ENCODE data around the gene OCA2.

Gene OCA2

DNA sequence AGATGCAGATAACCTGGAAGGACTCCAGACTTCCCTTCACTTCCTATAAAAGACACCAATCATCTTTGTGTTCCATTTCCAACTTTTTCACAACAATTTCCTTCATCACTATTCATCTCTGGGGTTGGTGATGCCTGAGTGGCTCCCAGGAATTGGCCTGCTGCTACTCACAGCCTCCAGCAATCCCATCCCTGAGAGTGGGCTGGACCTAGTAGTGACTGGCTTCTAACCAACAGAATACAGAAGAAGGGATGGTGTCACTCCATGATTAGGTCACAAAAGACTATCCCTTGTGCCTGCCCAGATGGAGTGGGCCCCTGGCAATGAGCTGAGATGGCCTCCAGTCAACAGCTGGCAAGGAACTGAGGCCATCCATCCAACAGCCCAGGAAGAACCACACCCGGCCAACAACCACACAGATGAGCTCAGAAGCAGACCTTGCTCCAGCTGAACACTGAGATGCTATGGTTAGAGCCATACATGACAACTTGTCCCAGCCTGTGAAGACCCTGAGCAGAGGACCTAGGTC lies 20.9 kb downstream of the OCA2 start:
- no peak for DNase-seq

DNA sequence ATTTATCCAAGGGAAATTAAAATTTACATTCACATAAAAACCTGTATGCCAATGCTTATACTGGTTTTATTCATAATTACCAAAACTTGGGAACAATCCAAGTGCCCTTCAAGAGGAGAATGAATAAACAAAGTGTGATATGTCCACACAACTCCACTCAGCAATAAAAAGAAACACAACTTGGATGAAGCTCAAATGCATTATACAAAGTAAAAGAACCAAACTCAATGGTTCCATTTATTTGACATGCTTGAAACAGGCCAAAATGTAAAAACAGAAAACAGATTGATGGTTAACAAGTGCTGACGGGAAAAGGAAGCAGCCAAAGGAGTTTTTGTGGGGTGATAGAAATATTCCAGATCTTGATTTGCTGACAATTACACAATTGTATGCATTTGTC lies 23.5 kb downstream of the OCA2 start:
- DNase-seq = no peak

DNA sequence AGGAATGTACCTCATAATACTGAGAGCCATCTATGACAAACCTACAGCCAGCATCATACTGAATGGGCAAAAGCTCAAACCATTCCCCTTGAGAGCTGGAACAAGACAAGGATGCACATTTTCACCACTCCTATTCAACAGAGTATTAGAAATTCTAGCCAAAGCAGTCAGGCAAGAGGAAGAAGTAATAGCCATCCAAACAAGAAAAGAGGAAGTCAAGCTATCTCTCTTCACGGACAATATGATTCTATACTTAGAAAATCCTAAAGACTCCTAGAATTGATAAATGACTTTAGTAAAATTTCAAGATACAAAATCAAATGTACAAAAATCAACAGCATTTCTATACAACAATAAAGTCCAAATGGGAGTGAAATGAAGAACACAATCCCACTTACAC lies 30.2 kb downstream of the OCA2 start:
- peak in 1 of 4 experiments; percentile 4 for DNase-seq

DNA sequence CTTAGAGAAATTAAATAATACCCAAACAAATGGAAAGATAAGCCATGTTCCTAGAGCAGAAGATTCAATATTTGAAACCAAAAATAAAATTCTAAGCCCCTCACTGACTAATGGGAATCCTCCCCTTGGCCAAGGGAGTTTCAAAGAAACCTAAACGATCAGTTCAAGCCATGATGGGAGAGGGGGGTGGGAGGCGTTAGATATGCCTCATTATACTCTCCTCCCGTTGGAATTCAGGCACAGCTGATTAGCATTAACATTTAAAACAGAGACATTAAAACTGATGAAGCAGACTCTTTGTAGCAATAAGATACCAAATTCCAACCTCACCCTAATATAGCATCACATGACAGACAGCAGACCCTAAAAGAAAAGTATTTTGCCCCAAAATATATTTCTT lies 32.9 kb downstream of the OCA2 start:
- no peak for DNase-seq

DNA sequence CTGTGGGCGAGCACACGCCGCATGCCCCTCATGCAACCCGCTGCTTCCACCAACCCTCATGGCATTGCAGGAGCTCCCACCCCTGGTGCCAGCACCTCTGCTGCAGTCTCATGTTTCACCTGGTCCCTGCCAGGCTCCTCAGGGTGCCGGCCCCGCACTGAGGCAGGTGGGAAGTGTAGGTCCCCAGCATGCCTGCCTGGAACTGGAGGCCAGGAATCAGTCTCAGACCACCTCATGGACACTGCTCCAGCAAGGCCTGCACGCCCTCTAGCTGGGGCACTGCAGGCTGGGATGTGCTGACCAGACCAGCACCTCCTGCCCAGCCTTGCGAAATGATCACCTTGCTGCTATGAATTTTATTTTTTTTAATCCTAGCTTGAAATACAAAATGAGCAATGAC lies 39.1 kb downstream of the OCA2 start:
- no peak for DNase-seq

DNA sequence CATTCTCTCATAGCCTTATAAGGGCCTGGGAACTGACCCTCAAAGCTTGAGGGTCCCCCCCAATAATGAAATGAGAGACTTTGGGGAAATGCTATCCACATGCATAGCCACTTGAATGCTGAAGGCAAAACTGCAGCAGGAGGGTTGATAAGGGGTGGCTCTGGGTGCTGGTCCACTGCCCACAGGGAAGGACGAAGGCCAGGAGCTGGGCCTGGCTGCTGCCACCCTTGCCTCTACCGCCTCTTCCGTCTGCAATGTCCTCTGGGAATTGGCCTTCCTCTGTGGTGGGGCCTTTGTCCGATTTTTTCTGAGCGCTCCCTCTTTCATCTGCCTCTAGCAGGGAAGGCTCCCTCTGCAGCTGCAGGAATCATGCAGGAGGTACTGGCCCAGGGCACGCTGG lies 41.0 kb downstream of the OCA2 start:
- no peak for DNase-seq

DNA sequence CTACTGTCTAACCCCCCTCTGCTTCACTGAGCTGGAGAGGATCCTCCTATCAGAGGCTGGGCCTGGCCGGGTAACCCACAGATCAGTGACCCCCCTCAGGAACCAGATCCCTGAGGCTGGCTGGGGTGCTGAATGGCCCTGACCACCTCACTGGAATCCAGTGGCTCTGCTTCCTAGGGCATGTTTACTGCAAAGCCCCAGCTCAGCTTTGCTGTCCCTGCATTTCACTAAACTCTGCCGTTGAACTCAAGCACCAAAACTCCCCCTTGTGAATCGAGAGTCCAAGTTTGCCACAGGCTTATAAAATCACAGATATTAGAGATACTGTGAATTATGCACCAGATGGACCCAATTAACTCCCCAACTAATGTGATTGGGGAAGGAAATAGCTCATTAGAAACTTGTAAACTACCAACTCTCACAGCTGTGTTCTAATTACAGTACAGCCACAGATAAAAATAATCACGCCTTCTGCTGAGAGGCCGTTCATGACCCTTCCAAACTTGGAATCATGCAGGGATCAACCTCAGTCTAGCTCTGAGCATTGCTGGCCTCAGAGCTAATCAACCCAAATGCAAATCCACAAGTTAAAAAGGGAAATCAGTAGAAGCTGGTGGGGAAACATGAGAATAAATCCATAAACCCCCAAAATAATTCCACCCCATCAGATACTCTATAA lies 47.0 kb downstream of the OCA2 start:
- no peak for DNase-seq

DNA sequence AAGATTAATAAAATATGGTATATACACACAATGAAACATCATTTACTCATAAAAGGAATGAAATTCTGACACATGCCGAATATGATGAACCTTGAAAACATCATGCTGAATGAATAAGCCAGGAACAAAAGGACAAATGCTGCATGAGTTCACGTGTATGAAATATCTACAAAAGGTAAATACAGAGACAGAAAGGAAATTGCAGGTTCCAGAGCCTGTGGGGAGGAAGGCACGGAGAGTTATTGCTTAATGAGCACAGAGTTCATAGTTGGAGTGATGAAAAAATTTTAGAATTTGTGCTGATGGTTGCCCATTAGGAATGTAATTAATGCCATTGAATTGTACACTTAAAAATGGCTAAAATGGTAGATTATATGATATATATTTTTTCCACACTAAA lies 49.5 kb downstream of the OCA2 start:
- no peak for DNase-seq

DNA sequence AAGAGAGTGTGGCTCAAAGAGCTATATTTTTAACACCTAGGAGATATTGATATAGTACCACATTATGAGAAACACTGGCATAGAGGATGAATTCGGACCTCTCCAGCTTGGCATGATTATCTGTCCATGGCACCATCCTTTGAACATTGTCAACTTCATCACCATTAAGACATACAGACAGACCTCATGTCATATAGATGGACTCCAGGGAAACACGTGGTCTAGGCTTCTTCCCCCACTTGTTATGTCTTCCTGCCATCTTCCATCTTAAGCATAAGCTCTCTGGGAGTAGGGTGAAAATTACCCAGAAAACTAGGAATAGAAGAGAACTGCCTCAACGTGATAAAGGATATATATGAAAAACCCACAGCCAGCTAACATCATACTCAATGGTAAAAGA lies 51.8 kb downstream of the OCA2 start:
- DNase-seq = no peak

DNA sequence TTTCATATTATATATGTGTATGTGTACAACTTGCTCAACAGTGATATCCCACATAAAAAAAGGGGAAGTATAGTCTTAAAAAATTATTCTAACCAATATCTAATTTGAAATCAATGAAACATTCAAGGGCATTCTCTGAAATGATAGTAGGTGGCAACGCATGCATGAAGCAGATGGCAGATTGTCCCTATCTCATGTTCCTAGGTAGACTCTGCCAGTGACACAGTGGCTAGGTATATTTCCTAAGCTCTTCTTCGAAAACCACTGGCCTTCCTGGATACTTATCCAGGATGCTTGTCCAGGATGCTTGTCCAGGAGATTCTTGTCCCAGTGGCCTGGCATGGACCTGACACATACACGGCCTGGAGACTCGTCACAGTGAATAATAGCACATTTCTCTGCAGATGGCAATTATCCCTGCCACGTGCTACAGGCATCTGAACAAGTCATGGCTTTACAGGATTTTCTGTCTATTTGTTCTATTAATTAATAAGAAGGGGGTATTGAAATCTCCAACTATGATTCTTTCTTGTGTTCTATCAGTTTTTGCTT lies 54.9 kb downstream of the OCA2 start:
- no peak for DNase-seq

DNA sequence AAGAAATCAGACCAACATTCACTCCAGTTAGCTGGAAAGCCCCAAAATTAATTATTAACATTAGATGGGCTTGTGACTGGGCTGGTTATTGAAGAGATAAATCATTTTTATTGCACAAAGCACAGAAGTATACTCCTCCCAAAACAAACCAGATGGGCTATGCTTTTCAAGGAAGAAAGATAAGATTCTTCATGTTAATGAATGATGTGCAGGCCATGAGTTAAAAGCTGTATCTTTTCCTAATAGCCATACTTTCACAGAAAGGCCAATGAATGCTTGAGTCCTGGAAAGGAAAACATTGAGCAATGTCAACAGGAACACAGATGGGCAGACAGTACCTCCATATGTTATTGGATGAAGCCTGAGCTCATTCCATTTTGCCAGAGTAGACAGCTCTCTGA lies 55.4 kb downstream of the OCA2 start:
- no peak for DNase-seq

DNA sequence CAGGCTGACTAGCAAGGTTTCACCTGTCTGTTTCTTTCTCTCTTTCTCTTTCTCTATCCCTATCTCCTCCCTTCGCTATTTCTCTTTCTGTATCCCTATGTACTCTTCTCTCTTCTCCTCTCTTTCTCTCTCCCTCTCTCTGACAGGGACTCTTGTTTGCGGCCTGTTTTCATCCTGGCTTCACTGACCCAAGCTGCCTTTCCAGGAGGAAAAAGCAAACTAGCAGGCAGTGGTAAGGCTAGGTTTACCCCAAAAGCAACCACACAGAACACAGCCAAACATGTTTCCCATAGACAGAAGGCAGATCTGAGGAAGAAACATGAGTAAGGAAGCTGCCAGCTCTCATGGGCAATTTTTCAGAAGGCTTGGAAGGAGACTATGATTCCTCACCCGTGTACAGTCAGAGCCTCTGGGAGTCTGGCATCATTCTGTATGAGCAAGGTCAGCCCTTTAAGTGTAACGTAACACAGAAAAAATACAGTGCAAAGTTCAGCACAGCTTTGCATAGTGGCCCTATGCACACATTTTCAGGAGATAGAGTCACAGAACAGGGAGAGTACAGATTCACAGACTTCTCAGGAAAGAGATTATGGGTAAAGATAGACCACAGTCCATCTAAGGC lies 61.0 kb downstream of the OCA2 start:
- no peak for DNase-seq

DNA sequence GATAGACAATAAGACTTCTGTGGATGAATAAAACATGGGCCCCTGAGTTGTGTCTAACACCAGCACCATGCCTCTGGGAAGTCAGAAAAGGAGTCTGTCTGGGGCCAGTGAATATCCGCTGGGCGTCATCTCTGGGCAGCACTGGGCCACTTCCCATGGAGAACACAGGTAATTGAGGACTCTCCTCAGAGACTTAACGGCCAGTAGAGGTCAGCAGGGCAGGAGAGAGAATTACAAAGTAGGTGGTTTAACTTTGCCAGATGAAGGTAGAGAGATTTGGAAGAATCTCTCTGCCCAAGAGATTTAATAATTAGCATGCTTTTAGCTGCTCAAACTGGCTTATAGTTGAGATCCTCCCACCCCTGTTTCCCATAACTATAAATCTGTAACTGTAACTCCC lies 65.7 kb downstream of the OCA2 start:
- no peak for DNase-seq

DNA sequence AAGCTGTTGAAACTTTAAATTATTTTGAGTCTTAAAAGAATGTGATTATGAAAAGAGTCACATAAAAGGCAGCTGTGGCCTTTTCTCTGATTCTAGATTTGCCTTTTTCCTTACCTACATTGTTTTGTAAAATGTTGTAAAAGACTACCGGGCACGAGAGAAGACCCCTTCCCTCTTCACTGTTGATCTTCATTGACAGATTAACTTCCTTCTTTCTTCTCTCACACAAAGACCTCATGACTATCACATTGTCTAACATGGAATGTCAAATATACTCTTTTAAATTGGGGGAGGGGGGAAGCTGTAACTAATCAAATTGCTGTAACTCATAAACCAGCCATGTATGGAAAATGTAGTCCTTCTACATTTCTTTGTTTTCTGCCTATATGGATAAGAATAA lies 68.3 kb downstream of the OCA2 start:
- DNase-seq = no peak

DNA sequence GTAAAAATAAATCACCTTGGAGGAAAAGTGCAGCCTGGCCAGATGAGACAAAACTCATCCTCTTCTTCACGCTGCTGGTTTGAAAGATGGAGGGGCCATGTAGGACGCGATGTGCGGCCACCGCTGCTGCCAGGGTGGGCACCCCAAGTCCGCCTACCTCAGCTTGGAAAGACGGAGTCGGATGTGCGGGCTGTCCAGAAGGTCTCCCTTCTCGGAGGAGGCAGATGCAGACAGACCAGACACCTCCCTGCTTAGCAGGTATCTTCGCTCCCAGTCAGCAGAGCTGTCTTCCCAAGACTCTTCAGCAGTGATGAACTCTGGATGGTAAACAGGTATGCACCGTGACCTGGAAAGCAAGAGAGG lies 71.4 kb downstream of the OCA2 start:
- DNase-seq = no peak

DNA sequence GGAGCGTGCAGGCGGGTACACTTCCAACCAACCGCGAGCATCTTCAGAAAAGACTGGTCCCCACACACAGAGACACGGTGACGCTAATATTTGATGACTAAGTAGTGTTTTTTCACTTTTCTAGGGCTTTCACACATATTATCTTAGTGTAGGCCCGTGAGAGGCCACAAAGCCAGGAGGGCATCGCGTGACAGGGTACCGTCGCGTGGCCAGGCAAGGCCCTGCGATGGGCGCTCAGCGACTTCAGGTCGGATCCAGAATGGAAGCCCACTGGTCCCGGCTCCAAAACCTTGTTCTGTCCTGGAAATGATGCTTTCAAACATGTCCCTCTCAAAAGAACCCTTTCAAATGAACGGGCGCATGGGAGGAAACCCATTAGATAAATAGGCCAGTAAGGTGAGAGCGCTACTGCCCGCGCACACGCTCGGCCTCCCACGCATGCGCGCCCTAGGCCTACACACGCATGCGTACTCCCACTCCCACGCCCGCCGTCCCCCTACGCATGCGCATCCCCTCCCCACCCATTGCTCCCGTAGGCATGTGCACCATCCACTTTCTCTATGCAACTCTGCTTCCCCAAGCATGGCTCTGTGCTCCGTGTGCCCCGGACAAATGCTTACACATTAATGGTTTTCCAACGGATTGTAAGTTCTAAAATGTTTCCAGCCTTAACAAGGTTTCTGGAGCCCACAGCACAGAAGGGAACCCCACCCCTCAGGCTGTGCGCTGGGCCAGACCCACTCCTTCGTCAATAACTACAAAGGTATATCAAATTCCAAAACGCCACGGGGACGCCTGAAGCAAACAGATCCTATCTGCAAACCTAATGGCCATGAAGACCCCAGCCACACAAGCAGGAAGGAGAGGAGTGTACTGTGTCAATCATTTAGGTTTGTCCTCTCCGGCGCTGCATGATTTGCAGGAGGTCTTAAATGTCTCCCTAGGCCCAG lies 72.1 kb downstream of the OCA2 start:
- DNase-seq = no peak

DNA sequence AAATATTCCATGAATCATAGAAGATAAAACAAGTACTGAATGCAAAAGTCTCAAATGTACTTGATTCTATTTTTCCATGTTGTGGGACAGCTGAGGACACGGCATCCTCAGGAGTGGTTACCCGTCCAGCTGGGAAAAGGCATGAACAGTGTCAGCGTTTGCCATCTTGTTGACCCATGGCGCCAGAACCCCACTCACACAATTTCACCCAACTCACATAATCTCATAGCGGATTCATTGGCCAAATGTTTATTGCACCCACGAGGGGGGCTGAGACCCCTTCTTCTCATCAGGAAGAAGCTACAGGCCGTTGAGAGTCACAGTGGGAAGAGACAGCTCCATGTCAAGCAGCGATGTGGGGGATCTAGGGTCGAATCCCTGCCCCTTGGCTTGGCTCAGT lies 72.9 kb downstream of the OCA2 start:
- no peak for DNase-seq

DNA sequence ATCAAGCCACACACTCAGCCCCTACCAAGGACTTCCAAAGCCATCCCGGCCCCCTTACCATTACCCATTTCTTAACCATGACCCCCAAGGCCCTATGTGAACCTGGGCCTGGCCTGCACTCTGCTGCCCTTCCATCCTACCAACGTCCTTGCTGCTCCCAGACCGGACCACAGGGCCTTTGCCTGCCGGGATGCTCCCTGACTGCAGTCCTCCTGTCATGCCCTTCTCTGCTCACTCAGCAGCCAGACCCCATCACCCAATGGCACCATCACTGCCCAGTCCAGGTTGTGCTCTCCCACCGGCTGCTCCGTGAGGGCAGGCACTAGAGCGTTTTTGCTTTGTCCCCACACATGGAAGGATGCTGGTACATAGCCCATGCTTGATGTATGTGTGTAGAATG lies 73.7 kb downstream of the OCA2 start:
- DNase-seq = no peak

DNA sequence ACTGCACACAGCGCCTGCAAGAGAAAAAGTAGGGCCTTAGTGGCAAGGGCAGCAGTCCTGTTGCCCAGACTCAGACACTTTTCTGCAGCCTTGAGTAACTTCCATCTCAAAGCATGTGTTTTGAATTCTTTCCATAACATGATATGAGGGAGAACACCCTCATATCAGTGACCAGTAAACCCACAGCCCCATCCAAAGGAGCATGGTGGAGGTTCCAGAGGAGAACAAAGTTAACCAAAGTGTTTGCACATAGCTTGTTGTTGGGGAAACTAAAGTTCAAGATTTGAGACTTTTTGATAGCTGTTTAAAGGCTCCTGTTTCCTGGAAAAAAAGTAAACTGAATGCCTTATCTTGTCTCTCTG lies 74.2 kb downstream of the OCA2 start:
- DNase-seq = no peak

DNA sequence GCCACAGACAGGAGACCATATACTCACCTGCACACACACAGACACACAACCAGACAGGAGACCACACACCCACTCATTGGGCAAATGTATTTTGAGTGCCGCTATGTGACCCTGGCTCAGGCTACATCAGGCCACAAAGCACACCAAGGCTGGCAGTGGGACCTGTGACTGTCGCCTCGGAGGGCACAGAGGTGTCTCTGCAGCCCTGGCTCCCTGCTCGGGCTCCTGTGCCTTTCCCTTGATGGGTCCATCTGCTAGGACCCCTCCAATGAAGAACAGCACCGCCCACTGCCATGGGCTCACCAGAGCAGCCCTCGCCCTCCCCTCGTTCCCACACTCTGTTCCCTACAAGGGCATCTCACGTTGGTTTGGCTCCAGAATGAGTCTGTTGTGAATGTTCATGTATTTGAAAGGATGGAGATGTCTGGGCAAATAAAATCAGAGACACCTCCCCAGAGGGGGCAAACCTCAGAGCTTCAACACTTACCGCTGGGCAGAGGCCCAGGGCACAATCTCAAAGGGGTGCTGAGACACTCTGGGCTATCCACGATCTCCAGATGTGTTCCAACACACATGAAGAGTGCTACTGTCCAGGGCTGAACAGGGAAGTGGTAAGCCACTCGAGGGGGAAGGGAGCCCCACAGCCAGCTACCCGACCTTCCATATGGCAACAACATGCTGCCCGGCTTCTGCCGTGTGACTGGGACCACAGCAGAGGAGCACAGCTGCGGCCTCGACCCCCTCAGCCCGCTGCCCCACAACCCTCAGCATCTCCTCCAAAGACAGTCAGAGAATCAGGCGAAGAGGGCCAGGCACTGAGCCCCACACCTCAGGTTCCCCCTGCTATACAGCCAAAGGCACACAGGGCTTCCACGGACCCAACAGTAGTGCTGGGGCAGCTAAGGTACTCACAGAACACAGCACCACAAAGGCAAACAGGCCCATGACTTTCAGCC lies 74.9 kb downstream of the OCA2 start:
- no peak for DNase-seq

DNA sequence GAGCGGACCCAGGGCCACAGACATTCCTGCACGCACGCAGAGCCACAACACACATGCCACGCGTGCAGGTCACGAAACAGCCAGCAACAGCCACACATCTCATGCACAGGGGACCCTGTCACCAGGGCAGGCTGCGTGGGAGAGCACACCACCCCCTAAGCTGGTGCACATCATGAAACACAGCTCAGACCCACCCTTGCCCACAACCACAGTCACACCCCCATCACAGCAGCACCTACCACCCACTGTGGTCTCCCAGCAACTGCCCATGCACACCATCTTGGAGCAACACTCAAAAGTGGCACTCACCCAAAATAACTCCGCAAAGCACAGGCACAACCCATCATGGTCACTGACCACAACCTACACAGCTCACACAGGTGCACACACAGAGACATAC lies 75.7 kb downstream of the OCA2 start:
- DNase-seq = no peak

DNA sequence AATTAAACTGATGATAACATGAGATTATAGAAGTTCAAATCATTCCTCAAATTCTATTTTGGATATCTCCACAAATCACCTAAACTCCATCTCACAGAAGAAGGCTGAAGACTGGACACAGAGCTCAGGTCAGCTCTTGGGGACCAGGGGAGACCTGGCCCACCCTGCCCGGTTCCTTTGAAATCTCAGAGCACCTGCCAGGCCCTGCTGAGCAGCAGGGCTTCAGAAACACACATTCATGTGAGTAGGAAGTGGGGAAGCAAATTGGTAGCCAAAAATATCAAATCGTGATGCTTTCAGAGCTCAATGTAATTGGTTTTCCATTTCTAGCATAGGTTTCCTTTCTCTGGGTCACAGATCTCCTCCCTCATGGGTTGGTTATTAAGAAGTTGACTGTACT lies 76.2 kb downstream of the OCA2 start:
- no peak for DNase-seq
